ENCODE measurements around the gene CFAP46. TPM values are rescaled to one million over a fixed set of nuclear protein-coding genes. Genes with fewer than 3 reads are reported as not detected.
"Not testable (repeated sequence)": the region's sequence is repeated elsewhere in the genome, so short reads cannot be mapped to it uniquely, and the experiment has no call there.

CFAP46 gene
- total and polyA plus RNA-seq, 9 donors = 0.50 to 22.4 (median 1.6) TPM; not detected in 1

- TF ChIP-seq EP300 (IDR thresholded peaks at IDR 0.05) = no peak
- no peak for TF ChIP-seq CTCF (IDR thresholded peaks at IDR 0.05)
- TF ChIP-seq POLR2A (IDR thresholded peaks at IDR 0.05) = no peak
- WGBS, 3 donors = 94 to 96% (median 95%) methylated on average over 14 to 15 of the region's 15 CpGs
- Histone ChIP-seq H3K27me3 (no peaks in the 10 kb centered on the region), H3K36me3 (no peaks in the 10 kb centered on the region), H3K27ac (no peak overlapping the region), H3K9me3 (no peaks in the 10 kb centered on the region), H3K4me3 (no peak overlapping the region), H3K4me1 (ENCODE audit: insufficient read depth) (no peaks in the 10 kb centered on the region)
- peak in 1 of 5 donors; percentile 3 for DNase-seq
- intact Hi-C loops (cut with DNase I) = no loop called here
Measured at GRCh38 chr10:132906106-132906505, 36.3 kb downstream of the CFAP46 start.

- Histone ChIP-seq H3K36me3 (no peaks in the 10 kb centered on the region), H3K27ac (no peak overlapping the region), H3K4me3 (no peak overlapping the region), H3K9me3 (no peaks in the 10 kb centered on the region), H3K27me3 (no peaks in the 10 kb centered on the region), H3K4me1 (ENCODE audit: insufficient read depth) (no peaks in the 10 kb centered on the region)
- intact Hi-C loops (cut with DNase I) = no loop called here
- no peak for DNase-seq
- no peak for TF ChIP-seq POLR2A (IDR thresholded peaks at IDR 0.05)
- TF ChIP-seq CTCF (IDR thresholded peaks at IDR 0.05) = no peak
- no peak for TF ChIP-seq EP300 (IDR thresholded peaks at IDR 0.05)
- WGBS, 3 donors = 91 to 100% (median 94%) methylated on average over 1 of the region's 1 CpG
Measured at GRCh38 chr10:132905661-132906060, 36.7 kb downstream of the CFAP46 start.

- Histone ChIP-seq H3K27ac (no peak overlapping the region), H3K27me3 (no peaks in the 10 kb centered on the region), H3K4me3 (no peak overlapping the region), H3K4me1 (ENCODE audit: insufficient read depth) (no peaks in the 10 kb centered on the region), H3K36me3 (no peaks in the 10 kb centered on the region), H3K9me3 (no peaks in the 10 kb centered on the region)
- TF ChIP-seq POLR2A (IDR thresholded peaks at IDR 0.05) (no peak), EP300 (IDR thresholded peaks at IDR 0.05) (no peak), CTCF (IDR thresholded peaks at IDR 0.05) (no peak)
- DNase-seq = peak in 1 of 5 donors; percentile 7
- WGBS, 3 donors = 85 to 89% (median 86%) methylated on average over 21 of the region's 21 CpGs
- intact Hi-C loops (cut with DNase I) = no loop called here
Measured at GRCh38 chr10:132904814-132905649, 37.3 kb downstream of the CFAP46 start.

GRCh38 chr10:132904181-132904813 is 38.1 kb downstream of the CFAP46 start:
- Histone ChIP-seq H3K4me3 (no peak overlapping the region), H3K27me3 (no peaks in the 10 kb centered on the region), H3K36me3 (no peaks in the 10 kb centered on the region), H3K9me3 (no peaks in the 10 kb centered on the region), H3K4me1 (ENCODE audit: insufficient read depth) (no peaks in the 10 kb centered on the region), H3K27ac (no peak overlapping the region)
- TF ChIP-seq EP300 (IDR thresholded peaks at IDR 0.05) = no peak
- TF ChIP-seq CTCF (IDR thresholded peaks at IDR 0.05) = no peak
- no peak for TF ChIP-seq POLR2A (IDR thresholded peaks at IDR 0.05)
- 27 to 34% (median 30%) methylated on average over 15 of the region's 15 CpGs for WGBS, 3 donors
- intact Hi-C loops (cut with DNase I) = no loop called here
- DNase-seq = peak in 1 of 5 donors; percentile 12

GRCh38 chr10:132902656-132903575 is 39.5 kb downstream of the CFAP46 start:
- H3K4me3 ChIP-seq; H3K9me3 ChIP-seq; H3K36me3 ChIP-seq; H3K4me1 ChIP-seq (ENCODE audit: insufficient read depth); intact Hi-C loops (cut with DNase I); H3K27ac ChIP-seq; H3K27me3 ChIP-seq: not testable (repeated sequence)
- 89 to 92% (median 90%) methylated on average over 19 of the region's 19 CpGs for WGBS, 3 donors
- peak in 1 of 5 donors; percentile 2 for DNase-seq

Data from ovary (tissue), 9 donors.